NCI-H748 (cell line): ENCODE data around the gene IMMP2L.

Experiments
- DNase-seq: peaks from one replicate; lab custom pipeline; 2025; ENCODE audit not compliant: unreplicated experiment; lab: John Stamatoyannopoulos, UW

The IMMP2L gene

GRCh38 chr7:111012799-111013675 is 549.3 kb downstream of the IMMP2L start:
- no peak for DNase-seq

- no peak for DNase-seq
Measured at GRCh38 chr7:111012149-111012548, 550.1 kb downstream of the IMMP2L start.

- DNase-seq: no peak
Measured at GRCh38 chr7:111011520-111011919, 550.8 kb downstream of the IMMP2L start.

- DNase-seq: no peak
Measured at GRCh38 chr7:111010798-111011197, 551.5 kb downstream of the IMMP2L start.

GRCh38 chr7:111009526-111010040 is 552.7 kb downstream of the IMMP2L start:
- no peak for DNase-seq

- DNase-seq: no peak
Measured at GRCh38 chr7:111006691-111007090, 555.6 kb downstream of the IMMP2L start.

- no peak for DNase-seq
Measured at GRCh38 chr7:111006040-111006439, 556.3 kb downstream of the IMMP2L start.

GRCh38 chr7:111005445-111005844 is 556.8 kb downstream of the IMMP2L start:
- no peak for DNase-seq

GRCh38 chr7:111004310-111004901 is 557.9 kb downstream of the IMMP2L start:
- DNase-seq: no peak

- DNase-seq: no peak
Measured at GRCh38 chr7:111003883-111004282, 558.4 kb downstream of the IMMP2L start.

GRCh38 chr7:110994028-110994967 is 568.0 kb downstream of the IMMP2L start:
- DNase-seq: no peak

GRCh38 chr7:110988890-110989501 is 573.3 kb downstream of the IMMP2L start:
- no peak for DNase-seq

GRCh38 chr7:110988348-110988747 is 573.9 kb downstream of the IMMP2L start:
- no peak for DNase-seq

GRCh38 chr7:110987127-110987693 is 575.1 kb downstream of the IMMP2L start:
- DNase-seq: no peak

- no peak for DNase-seq
Measured at GRCh38 chr7:110983822-110984456, 578.4 kb downstream of the IMMP2L start.

GRCh38 chr7:110977127-110977737 is 585.1 kb downstream of the IMMP2L start:
- no peak for DNase-seq

GRCh38 chr7:110975486-110975885 is 586.8 kb downstream of the IMMP2L start:
- no peak for DNase-seq

GRCh38 chr7:110974441-110974840 is 587.9 kb downstream of the IMMP2L start:
- no peak for DNase-seq

GRCh38 chr7:110973196-110973990 is 588.9 kb downstream of the IMMP2L start:
- no peak for DNase-seq
